ENCODE measurements around the gene CAPN5. TPM values are rescaled to one million over a fixed set of nuclear protein-coding genes. Genes with fewer than 3 reads are reported as not detected.
"Not testable (repeated sequence)": the region's sequence is repeated elsewhere in the genome, so short reads cannot be mapped to it uniquely, and the experiment has no call there.

The CAPN5 gene
- total RNA-seq, 1 donor from 2014 or later: 19.4 TPM

DNA sequence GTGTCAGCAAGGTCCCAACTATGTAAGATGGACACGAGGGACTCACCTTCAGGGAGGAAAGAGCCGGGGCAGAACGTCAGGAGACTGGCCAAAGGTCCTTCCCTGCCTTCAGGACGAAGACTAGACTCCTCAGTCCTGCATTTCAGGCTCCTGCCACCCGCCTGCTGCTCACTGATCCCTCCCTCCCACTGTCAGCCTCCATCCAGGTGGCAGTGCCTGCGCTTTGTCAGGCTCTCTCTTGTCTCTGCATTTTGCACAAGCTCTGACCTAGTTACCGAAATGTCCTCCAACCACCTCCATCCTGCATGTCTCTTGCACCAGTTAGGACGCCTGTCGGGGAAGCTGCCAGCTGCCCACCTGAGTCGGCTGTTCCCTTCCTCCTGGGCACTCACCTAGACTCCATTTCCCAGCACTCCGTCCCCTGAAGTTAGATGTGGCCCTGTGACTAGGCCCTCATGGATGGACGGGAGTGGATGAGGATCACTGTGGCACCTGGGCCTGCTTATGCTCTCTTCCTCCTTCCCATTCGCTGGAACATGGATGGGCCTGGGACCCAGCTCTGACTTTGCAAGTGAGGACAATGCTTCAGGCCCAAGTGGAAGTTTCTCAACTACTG is 24.6 kb upstream of the CAPN5 start:
- no peak for DNase-seq (ENCODE audit: low read depth)

DNA sequence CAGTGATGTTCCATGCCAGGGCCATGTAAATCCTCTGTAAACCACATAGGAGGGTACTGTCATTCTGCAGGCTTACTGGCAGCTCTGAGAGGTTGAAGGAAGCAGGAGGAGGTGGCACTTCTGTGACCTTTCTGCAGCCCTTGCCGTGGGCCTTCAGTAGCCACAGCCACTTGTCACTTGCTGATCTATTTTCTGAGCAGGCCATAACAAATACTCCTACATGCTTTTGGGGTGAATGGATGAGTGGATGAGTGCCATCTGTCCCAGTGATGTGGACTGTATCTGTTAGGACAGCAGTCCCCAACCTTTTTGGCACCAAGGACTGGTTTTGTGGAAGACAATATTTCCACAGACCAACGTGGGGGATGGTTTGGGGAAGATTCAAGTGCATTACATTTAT is 22.4 kb upstream of the CAPN5 start:
- DNase-seq (ENCODE audit: low read depth): no peak

DNA sequence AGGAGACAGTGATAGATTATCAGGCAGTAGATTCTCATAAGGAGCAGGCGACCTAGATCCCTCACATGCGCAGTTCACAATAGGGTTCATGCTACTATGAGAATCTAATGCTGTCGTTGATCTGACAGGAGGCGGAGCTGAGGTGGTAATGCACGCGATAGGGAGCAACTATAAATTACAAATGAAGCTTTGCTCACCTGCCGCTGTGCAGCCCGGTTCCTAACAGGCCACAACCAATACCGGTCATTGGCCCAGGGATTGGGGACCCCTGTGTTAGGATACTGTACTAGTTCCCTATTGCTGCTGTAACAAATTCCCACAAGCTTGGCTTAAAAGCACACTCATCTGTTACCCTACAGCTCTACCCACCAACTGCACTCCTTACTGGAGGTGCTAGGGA is 21.9 kb upstream of the CAPN5 start:
- DNase-seq (ENCODE audit: low read depth): no peak

DNA sequence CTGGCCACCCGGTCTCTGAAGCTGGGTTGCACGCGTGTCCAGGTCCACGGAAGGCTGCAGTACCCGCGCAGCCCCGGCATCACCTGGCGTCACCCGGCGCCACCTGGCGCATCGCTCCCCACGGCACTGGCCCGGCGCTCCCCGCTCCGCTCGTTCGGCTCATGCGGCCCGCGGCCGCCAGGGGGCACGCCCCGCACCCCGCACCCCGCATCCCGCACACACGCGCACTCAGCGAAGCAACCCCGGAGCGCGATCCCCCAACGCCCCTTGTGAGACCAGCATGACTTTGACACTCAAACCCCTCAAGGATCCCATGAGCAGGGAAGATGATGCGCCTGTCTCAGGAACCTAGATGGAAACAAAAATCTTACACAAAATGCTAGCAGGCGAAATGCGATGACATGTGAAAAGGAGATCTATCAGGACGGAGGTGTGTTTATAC is 20.7 kb upstream of the CAPN5 start:
- DNase-seq (ENCODE audit: low read depth): no peak

DNA sequence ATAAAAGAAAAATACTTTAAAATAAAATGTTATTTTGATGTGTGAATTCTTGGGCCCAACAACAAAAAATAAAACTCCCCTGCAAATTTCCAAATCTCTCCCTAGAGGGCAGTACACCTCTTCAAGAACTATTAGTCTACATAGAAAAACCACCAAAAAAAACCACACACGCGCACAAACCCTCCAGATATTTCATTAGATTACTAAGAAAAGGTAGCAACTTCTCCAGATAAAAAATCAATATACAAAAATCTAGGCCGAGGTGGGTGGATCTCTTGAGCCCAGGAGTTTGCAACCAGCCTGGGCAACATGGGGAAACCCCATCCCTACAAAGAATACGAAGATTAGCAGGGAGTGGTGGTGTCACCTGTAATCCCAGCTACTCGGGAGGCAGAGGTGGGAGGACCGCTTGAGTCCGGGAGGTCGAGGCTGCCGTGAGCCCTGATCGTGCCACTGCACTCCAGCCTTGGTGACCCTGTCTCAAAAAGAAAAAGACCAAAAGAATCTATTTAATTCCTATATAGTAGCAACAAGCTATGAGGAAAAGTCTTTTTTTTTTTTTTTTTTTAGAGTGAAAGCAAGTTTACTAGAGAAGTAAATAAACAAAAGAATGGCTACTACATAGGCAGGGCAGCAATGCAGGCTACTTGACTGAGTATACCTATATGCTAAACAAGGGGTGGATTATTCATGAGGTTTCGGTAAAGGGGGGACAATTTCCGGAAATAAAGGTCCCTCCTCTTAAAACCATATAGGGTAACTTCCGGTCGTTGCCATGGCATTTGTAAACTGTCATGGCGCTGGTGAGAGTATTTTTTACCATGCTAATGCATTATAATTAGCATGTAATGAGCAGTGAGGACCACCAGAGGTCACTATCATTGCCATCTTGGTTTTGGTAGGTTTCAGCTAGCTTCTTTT is 19.5 kb upstream of the CAPN5 start:
- peak; percentile 95 for DNase-seq (ENCODE audit: low read depth)

DNA sequence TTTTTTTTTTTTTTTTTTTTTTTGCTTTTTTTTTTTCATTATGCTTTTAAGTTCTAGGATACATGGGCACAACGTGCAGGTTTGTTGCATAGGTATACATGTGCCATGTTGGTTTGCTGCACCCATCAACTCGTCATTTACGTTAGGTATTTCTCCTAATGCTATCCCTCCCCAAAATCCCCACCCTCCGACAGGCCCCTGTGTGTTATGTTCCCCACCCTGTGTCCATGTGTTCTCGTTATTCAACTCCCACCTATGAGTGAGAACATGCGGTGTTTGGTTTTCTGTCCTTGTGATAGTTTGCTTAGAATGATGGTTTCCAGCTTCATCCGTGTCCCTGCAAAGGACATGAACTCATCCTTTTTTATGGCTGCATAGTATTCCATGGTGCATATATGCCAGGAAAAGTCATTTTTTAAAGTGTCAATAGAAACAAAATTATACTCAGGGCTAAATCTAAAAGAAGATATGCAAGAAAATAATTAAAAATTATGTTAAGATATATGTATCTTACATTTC is 18.8 kb upstream of the CAPN5 start:
- not testable (repeated sequence) for DNase-seq (ENCODE audit: low read depth)

DNA sequence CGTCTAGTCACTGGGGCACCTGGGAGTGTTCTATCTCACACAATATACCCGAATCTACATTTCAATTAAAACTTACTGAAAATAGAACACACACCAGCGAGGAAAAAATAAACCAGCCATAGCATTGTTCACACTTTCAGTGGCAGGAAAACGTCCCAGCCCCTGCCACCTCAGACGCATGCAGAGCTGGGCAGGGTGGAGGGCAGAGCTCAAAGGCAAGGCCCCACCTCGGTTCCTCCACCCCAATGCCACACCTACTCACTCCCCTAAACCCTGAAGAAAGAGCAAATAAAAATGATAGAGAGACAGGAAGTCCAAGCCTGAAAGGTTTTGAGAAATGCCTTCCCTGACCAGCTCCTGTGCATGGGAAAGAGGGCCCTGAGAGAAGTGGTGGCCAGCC is 17.7 kb upstream of the CAPN5 start:
- no peak for DNase-seq (ENCODE audit: low read depth)

DNA sequence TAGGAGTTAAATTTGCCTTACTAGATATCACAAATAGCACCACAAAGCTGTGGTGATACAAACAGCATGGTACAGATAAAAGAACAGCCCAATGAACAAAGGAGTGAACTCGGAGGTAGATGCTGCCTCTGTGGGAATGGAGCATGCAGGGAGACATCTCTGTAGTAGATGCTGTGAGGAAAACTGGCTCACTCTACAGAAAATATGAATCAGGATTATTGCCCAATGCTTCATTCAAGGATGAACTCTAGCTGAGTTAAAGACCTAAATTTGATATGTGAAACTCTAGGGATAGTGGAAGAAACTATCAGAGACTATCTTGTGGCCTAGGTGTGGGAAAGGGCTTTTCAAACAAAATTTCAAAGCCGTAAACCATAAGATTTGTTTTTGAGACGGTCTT is 15.3 kb upstream of the CAPN5 start:
- no peak for DNase-seq (ENCODE audit: low read depth)

DNA sequence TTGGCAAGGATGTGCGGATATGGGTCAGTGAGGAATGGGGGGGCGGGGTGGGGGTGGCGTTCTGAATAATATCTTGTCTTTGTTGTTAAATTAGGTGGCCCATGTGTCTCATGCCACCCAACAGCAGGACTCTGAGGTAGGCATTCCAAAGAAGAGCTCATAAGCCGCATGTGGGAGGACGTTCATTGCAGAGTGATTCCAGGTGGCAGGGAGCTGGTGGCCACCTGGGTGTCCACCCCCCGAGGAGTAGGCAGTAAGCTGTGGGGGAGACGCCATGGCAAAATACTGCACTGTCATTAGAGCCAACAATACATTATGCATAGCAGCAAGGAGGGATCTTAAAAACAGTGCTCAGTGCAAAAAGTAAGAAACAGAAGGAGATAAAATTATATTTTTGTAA is 14.3 kb upstream of the CAPN5 start:
- no peak for DNase-seq (ENCODE audit: low read depth)

DNA sequence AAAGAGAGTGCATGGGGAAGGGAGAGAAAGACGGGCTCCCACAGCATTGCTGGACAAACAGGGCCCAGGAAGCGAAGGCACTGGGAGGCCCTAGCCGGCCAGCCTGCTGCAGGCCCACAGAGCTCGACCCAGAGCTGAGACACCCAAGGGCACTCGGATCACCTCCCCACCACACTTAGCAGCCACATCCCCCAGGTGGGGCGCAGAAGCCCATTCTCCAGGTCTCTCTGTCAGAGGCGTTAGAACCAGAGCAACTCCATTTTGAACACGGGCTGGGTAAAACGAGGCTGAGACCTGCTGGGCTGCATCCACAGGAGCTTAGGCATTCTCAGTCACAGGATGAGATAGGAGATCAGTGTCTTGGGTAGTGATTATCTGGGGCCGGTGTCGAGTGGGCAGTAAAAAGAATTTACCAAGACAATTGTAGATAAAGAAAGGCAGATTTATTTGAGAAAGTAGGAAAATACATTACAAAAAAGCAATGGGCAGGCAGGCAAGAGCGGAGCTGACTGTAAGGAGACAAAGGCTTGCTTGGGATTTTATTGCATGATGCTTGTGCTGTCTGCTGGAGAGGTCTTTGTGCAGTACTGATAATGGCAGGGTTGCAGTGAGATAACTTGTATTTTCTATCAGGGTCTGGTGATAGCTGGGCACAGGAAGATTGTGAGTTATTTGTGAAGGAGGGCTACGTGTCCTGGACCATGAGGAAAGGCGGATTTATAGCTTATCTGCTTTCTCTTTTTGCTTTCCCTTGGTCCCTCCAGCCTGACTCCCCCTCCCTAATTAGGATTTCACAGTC is 13.4 kb upstream of the CAPN5 start:
- DNase-seq (ENCODE audit: low read depth): no peak

DNA sequence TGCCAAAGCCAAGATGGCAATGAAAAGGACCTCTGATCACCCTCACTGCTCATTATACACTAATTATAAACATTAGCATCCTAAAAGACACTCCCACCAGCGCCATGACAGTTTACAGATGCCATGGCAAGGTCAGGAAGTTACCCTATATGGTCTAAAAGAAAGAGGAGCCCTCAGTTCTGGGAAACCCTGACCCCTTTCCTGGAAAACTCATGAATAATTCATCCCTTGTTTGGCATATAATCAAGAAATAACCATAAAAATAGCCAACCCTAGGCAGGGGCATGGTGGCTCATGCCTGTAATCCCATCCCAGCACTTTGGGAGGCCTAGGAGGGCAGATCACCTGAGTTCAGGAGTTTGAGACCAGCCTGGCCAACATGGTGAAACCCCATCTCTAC is 12.7 kb upstream of the CAPN5 start:
- no peak for DNase-seq (ENCODE audit: low read depth)

DNA sequence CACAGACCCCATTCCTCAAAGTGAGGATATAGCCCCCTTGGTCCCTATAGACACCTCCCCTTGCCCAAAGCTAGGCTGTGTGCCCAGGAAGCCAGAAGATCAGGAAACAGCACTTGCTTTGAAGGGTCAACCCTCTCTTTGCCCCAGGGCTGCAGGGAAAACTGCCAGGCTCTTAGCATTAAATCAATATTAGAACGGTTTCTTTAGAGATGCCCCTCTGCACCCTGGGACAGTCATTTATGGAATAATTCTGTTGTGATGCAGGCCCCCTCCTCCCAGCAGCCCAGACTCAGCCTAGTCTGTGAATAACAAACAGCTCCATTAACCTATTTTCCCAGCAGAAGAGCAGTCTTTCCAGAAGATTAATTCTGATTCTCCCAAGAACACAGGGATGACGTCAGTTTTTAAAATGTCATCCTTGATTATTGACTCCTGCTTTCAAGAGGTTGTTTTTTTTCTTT is 11.6 kb upstream of the CAPN5 start:
- DNase-seq (ENCODE audit: low read depth): peak; percentile 69

DNA sequence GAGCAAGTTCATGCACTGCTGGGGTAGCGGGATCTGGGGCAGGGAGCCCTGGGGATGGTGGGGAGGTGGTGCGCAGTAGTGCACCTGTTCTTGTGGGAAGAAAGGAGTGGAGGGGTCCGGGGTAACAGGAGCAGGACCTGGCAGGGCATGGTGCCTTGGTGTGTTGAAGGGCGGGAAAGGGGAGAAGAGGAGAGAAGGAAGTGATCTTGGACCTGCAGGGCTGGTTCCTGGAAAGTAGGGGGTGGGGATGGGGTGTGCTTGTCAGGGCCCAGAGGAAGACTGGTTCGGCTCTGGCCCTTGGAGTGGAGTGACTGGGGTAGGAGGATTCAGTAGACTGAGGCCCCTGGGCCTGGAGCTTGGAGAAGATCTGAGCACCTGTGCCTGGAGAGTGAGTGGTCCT is 10.9 kb upstream of the CAPN5 start:
- DNase-seq (ENCODE audit: low read depth): no peak

DNA sequence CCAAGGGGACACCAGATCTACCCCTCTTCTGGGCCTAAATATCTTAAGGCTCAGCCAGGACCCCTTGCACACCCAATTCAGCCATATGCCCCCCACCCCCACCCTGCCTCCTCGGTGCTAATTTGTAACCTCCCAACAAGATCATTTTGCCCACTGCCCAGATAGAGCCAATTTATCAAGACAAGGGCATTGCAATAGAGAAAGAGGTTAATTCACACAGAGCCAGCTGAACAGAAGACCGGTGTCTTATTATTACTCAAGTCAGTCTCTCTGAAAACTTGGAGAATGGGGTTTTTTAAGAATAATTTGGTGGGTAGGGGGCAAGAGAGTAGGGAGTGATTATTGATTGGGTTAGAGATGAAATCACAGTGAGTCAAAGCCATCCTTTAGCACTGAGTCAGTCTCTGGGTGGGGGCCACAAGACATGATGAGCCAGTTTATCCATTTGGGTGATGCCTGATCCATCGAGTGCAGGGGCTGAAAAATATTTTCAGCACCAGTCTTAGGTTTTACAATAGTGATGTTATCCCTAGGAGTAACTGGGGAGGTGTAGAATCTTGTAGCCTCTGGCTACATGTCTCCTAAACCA is 9.9 kb upstream of the CAPN5 start:
- no peak for DNase-seq (ENCODE audit: low read depth)

DNA sequence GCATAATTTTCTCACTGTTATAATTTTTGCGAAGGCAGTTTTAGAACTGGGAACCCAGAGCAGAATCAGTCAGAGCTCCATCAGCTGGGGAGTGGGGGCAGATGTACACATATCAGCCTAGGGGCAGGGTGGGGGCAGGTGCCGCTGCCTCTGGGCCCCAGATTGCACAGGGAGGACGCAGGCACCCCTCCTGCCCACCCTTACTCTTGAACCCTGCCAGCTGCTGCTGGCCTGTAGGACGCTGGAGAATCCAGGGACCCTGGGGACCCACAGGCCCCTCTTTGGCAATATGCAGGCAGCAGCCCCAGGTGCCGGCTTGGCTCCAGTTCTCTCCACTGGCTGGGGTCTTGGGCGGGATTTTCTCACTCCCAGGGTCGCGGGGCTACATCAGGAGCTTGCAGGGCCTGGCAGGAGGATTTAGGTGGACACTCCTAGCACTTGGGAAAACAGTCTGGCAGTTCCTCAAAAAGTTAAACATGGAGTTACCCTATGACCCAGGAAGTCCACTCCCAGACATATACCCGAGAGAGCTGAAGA is 8.8 kb upstream of the CAPN5 start:
- no peak for DNase-seq (ENCODE audit: low read depth)

DNA sequence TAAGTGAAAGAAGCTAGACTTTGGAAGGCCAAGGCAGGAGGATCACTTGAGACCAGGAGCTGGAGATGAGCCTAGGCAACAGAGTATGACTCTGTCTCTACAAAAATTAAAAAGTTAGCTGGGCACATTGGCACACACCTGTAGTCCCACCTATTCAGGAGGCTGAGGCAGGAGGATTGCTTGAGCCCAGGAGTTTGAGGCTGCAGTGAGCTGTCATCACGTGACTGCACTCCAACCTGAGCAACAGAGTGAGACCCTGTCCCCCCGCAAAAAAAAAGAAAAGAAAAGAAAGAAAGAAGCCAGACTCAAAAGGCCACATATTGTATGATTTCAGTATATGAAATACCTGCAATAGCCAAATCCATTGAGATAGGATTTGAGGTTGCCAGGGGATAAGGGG is 7.9 kb upstream of the CAPN5 start:
- no peak for DNase-seq (ENCODE audit: low read depth)

DNA sequence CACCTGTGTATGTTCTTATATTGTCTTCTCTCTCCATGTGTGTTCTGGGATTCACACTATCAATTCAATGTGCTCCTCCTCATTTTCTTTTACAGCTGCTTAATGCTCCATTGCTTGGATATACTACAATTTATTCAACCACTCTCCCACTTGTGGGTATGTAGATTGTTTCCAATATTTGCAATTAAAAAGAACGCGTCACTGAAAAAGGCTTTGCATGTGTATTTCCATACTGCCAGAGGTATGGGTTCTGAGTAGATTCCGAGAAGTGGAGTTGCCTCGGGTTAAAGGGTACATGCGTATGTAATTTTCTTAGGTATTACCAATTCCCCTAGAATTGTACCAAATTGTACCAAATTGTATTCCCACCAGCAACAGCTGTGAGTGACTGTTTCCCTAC is 7.0 kb upstream of the CAPN5 start:
- no peak for DNase-seq (ENCODE audit: low read depth)

DNA sequence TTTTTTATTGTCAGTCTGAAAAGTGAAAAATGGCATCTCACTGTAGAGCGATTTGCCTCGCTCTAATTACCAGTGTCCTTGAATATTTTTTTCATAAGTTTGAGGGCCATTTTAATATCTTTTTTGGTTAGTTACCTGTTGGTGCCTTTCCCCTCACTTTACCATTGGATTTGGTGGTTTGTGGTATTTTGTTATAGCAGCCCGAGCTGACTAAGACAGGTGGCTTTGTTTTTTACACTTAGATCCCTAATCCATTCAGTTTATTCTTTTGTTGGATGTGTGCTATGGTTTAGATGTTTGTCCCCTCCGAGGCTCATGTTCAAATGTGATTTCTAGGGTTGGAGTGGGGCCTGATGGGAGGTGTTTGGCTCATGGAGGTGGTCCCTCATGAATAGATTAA is 6.5 kb upstream of the CAPN5 start:
- DNase-seq (ENCODE audit: low read depth): no peak

DNA sequence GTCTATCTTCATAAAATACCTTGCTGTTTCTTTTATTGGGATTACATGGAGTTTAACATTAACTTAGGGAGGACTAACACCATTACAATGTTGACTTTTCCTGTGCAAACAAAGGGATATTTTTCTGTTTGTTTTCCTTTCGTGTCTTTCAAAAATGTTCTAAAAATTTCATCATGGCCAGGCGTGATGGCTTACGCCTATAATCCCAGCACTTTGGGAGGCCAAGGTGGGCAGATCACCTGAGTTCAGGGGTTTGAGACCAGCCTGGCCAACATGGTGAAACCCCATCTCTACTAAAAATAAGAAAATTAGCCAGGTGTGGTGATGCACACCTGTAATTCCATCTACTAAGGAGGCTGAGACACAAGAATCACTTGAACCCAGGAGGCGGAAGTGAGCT is 5.5 kb upstream of the CAPN5 start:
- peak; percentile 54 for DNase-seq (ENCODE audit: low read depth)

DNA sequence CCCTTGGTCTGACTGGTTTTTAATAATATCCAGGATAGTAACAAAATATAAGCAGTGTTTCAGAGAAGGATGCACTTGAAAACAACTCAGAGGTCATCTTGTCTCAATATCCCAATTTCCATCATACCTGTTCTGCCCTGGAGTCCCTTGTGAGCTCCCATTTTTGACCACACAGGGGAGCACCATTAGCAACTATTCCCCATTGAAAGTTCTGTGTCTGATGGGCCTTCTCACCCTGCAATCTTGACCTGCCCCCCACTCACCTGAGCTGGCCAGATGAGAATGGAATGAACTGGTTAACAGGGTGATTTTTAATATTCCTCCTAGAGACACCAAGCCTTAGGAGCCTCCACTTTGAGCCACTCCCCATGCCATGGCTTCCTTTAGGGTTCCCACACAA is 3.8 kb upstream of the CAPN5 start:
- DNase-seq (ENCODE audit: low read depth): no peak

DNA sequence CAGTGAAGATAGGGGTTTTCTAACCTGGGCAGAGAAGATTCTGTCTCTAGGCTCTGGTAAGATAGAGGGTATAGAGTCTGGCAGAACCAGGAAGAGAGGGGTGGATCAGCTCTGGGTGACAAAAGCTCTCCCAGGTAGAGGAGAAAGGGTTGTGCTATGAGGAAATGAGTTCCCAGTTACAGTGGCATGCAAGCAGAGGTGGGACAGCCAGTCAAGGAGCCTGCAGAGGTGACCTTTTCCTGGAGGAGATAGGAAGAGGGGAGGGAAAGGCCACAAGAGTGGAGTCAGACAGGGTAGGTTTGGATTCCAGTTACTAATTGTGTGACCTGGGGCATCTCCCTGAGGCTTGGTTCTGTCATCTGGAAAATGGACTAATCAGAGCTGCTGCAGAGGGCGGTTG is 3.4 kb upstream of the CAPN5 start:
- no peak for DNase-seq (ENCODE audit: low read depth)

DNA sequence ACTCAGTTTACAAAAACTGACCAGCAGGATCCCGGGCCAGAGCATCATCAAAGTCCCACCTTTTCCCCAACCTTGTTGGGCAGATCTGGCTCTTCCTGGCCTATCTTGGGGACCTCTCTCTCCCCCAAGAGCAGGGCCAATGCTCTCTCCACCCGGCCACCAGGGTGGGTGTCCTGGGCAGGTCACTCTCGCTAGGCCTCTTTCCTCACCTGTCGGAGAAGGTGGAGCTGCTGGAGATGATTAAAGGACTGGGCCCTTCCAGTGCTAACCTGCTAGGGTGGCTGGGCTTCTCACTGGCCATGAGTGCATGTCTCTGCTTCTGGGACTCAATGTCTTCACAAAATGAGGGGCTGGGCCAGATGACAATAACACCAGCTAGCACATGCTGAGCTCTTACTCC is 2.9 kb upstream of the CAPN5 start:
- DNase-seq (ENCODE audit: low read depth): no peak
